Stimulated activated CD8-positive, alpha-beta memory T cell treated with anti-CD3 and anti-CD28 coated beads, Interleukin-4, amount 100 ng/mL, for 4 hours (primary cell): ENCODE measurements around the gene SIGLEC11.

Experiments
- DNase-seq, 2 donors: peaks; one replicate each; pipeline ENCODE4 v3.0.0-alpha.2; 2020; ENCODE audit warnings: low read depth in 2 of 2, low spot score in 1 of 2

SIGLEC11 gene

DNA sequence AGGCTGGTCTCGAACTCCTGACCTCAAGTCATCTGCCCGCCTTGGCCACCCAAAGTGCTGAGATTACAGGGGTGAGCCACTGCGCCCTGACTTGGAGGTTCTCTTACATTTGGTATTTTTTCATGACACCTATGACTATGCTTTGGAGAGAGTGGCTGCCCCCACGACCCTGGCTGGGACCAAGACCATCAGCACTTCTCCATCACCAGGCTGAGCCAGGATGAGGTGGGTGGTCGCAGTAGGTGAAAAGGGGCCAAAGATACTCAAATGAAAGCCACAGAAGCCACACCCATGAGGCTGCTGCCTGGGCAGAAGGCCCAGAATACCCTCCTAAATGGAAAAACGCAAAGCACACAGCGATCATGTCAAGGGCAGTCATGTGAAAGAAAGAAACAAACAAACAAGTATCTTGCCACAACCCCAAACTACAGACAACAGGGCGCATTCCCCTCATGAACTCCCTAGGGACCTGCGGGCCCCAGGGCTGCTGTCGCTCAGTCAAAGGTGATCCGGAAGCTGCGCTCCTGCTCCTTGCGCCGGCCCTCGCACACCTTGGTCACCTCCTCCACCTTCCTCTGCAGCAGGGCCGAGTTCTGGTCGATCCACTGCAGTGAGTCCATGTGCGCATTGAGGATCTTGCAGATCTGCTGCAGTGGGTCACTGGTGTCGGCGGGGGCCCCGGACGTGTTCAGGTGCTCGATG, 53.1 kb downstream of the SIGLEC11 start:
- no peak for DNase-seq

DNA sequence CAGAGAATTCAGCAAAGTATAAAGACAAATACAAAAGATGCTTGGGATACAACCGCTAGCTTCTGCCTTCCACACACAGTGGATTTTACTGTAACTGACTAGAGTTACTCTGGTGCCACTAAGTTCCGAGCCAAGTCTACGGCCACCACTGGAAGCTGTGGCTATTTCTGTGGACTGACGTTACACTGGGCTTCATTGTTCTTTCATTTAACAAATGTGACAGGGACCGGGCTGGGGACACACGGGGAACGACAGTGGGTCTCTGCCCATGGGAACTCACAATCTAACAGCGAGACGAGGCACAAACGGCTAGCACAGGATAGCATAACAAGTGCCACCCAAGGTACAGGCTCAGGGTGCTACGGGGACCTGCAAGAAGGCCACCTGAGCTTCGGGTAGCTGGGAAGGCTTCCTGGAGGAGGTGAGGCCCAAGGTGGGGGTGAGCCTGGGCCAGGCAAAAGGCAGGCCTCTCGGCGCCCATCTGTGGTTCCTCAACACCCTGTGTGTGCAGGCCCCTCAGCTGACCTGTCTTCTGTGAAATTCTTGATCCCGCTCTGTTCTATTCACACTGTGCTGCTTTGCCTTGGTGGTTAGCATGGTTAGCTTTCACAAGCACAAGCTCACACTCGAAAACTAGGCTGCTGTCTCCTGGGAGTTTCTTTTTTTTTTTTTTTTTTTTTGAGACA, 54.0 kb downstream of the SIGLEC11 start:
- DNase-seq, result no peak

DNA sequence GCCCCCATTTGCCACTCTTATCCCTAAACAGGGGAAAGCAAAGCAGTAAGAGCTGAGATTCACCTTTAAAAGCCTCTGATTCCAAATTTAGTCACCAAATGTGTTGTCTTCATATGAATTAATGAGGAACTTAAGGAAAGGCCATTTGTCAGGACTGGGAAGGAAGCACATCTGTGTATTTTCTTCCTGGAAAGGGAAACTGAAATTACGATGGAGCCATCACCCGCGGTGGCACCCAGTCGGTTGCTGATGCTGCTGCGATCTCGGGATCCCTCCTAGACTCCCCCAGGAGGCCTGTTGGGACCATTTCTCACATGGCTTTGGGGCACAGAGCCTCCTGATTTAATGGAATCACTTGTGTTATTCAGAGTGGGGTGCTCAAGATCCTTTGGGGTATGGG, 56.8 kb downstream of the SIGLEC11 start:
- DNase-seq, result no peak
